ENCODE results near the gene AZU1. TPM values are rescaled to one million over a fixed set of nuclear protein-coding genes. Genes with fewer than 3 reads are reported as not detected.

AZU1 gene
- polyA plus RNA-seq (2013, experiment 1 of 2): 0.25 TPM
- polyA plus RNA-seq (2013, experiment 2 of 2): not detected

GRCh38 chr19:827710-828321 is at the start of gene AZU1:
TSS of gene AZU1 (plus strand) at chr19:827837. CDS start at chr19:827847, 10 bp downstream.
- H3K9ac ChIP-seq (ENCODE audit: low read depth, low read length): no peak within 1 kb of the TSS
- no peaks in the 10 kb centered on the region for H3K9me3 ChIP-seq (ENCODE audit: insufficient read depth, low read depth, low read length)
- H3K27ac ChIP-seq (ENCODE audit: low read depth, low read length): no peak within 1 kb of the TSS
- peaks cover 5% of the 10 kb centered on the region; the same call in 1 of the 2 replicates for H3K4me1 ChIP-seq (ENCODE audit: insufficient read depth, low read length)
- no peak within 1 kb of the TSS for H3K4me3 ChIP-seq (ENCODE audit: low read length)
- H3K36me3 ChIP-seq (ENCODE audit: insufficient read depth, low read length): no peaks in the 10 kb centered on the region
- 87% methylated on average over 33 of the region's 33 CpGs for WGBS
- no peaks in the 10 kb centered on the region for H3K27me3 ChIP-seq (ENCODE audit: insufficient read depth, low read length)

GRCh38 chr19:778910-779653 is 48.6 kb upstream of the AZU1 start:
- H3K27me3 ChIP-seq (ENCODE audit: insufficient read depth, low read length): no peaks in the 10 kb centered on the region
- H3K27ac ChIP-seq (ENCODE audit: low read depth, low read length): no peak overlapping the region
- WGBS: 89% methylated on average over 36 of the region's 36 CpGs
- no peaks in the 10 kb centered on the region for H3K36me3 ChIP-seq (ENCODE audit: insufficient read depth, low read length)
- no peaks in the 10 kb centered on the region for H3K9me3 ChIP-seq (ENCODE audit: insufficient read depth, low read depth, low read length)
- H3K4me3 ChIP-seq (ENCODE audit: low read length): no peak overlapping the region
- no peak overlapping the region for H3K9ac ChIP-seq (ENCODE audit: low read depth, low read length)
- peaks cover 15% of the 10 kb centered on the region for H3K4me1 ChIP-seq (ENCODE audit: insufficient read depth, low read length)

- Histone ChIP-seq H3K27me3 (ENCODE audit: insufficient read depth, low read length) (no peaks in the 10 kb centered on the region), H3K9ac (ENCODE audit: low read depth, low read length) (no peak overlapping the region), H3K4me3 (ENCODE audit: low read length) (no peak overlapping the region), H3K27ac (ENCODE audit: low read depth, low read length) (no peak overlapping the region), H3K9me3 (ENCODE audit: insufficient read depth, low read depth, low read length) (no peaks in the 10 kb centered on the region), H3K36me3 (ENCODE audit: insufficient read depth, low read length) (no peaks in the 10 kb centered on the region), H3K4me1 (ENCODE audit: insufficient read depth, low read length) (peaks cover 15% of the 10 kb centered on the region)
- 91% methylated on average over 15 of the region's 15 CpGs for WGBS
Observed at GRCh38 chr19:780935-781334, 46.7 kb upstream of the AZU1 start.

GRCh38 chr19:781800-782184 is 45.8 kb upstream of the AZU1 start:
- Histone ChIP-seq H3K4me3 (ENCODE audit: low read length) (peak overlapping the region; percentile 37), H3K4me1 (ENCODE audit: insufficient read depth, low read length) (peaks cover 15% of the 10 kb centered on the region), H3K9ac (ENCODE audit: low read depth, low read length) (peak overlapping the region; percentile 72), H3K36me3 (ENCODE audit: insufficient read depth, low read length) (no peaks in the 10 kb centered on the region), H3K27me3 (ENCODE audit: insufficient read depth, low read length) (no peaks in the 10 kb centered on the region), H3K9me3 (ENCODE audit: insufficient read depth, low read depth, low read length) (no peaks in the 10 kb centered on the region), H3K27ac (ENCODE audit: low read depth, low read length) (peak overlapping the region; percentile 95)
- 75% methylated on average over 17 of the region's 19 CpGs for WGBS

GRCh38 chr19:782185-782877 is 45.3 kb upstream of the AZU1 start:
- no peaks in the 10 kb centered on the region for H3K27me3 ChIP-seq (ENCODE audit: insufficient read depth, low read length)
- H3K27ac ChIP-seq (ENCODE audit: low read depth, low read length): peak overlapping the region; percentile 95
- H3K9me3 ChIP-seq (ENCODE audit: insufficient read depth, low read depth, low read length): no peaks in the 10 kb centered on the region
- H3K36me3 ChIP-seq (ENCODE audit: insufficient read depth, low read length): no peaks in the 10 kb centered on the region
- H3K9ac ChIP-seq (ENCODE audit: low read depth, low read length): peak overlapping the region; percentile 72
- H3K4me3 ChIP-seq (ENCODE audit: low read length): peak overlapping the region; percentile 37
- 7% methylated on average over 27 of the region's 29 CpGs for WGBS
- peaks cover 15% of the 10 kb centered on the region for H3K4me1 ChIP-seq (ENCODE audit: insufficient read depth, low read length)

GRCh38 chr19:782878-783668 is 44.6 kb upstream of the AZU1 start:
- no peaks in the 10 kb centered on the region for H3K27me3 ChIP-seq (ENCODE audit: insufficient read depth, low read length)
- H3K4me1 ChIP-seq (ENCODE audit: insufficient read depth, low read length): peaks cover 15% of the 10 kb centered on the region
- 64% methylated on average over 29 of the region's 30 CpGs for WGBS
- peak overlapping the region; percentile 37 for H3K4me3 ChIP-seq (ENCODE audit: low read length)
- no peaks in the 10 kb centered on the region for H3K9me3 ChIP-seq (ENCODE audit: insufficient read depth, low read depth, low read length)
- no peaks in the 10 kb centered on the region for H3K36me3 ChIP-seq (ENCODE audit: insufficient read depth, low read length)
- H3K27ac ChIP-seq (ENCODE audit: low read depth, low read length): peak overlapping the region; percentile 95
- H3K9ac ChIP-seq (ENCODE audit: low read depth, low read length): peak overlapping the region; percentile 67

- no peaks in the 10 kb centered on the region for H3K36me3 ChIP-seq (ENCODE audit: insufficient read depth, low read length)
- H3K27ac ChIP-seq (ENCODE audit: low read depth, low read length): no peak overlapping the region
- no peaks in the 10 kb centered on the region for H3K9me3 ChIP-seq (ENCODE audit: insufficient read depth, low read depth, low read length)
- WGBS: 93% methylated on average over 13 of the region's 13 CpGs
- H3K27me3 ChIP-seq (ENCODE audit: insufficient read depth, low read length): no peaks in the 10 kb centered on the region
- peaks cover 26% of the 10 kb centered on the region for H3K4me1 ChIP-seq (ENCODE audit: insufficient read depth, low read length)
- H3K4me3 ChIP-seq (ENCODE audit: low read length): no peak overlapping the region
- H3K9ac ChIP-seq (ENCODE audit: low read depth, low read length): no peak overlapping the region
Observed at GRCh38 chr19:784541-784940, 43.1 kb upstream of the AZU1 start.

- peaks cover 23% of the 10 kb centered on the region for H3K4me1 ChIP-seq (ENCODE audit: insufficient read depth, low read length)
- H3K9ac ChIP-seq (ENCODE audit: low read depth, low read length): no peak overlapping the region
- H3K27ac ChIP-seq (ENCODE audit: low read depth, low read length): no peak overlapping the region
Observed at GRCh38 chr19:787536-787935, 40.1 kb upstream of the AZU1 start.

GRCh38 chr19:788686-788982 is 39.0 kb upstream of the AZU1 start:
- Histone ChIP-seq H3K4me1 (ENCODE audit: insufficient read depth, low read length) (peaks cover 14% of the 10 kb centered on the region), H3K4me3 (ENCODE audit: low read length) (no peak overlapping the region), H3K36me3 (ENCODE audit: insufficient read depth, low read length) (no peaks in the 10 kb centered on the region), H3K27me3 (ENCODE audit: insufficient read depth, low read length) (no peaks in the 10 kb centered on the region), H3K9ac (ENCODE audit: low read depth, low read length) (peak overlapping the region; percentile 52; the same call in 1 of the 2 replicates), H3K27ac (ENCODE audit: low read depth, low read length) (peak overlapping the region; percentile 82), H3K9me3 (ENCODE audit: insufficient read depth, low read depth, low read length) (no peaks in the 10 kb centered on the region)
- 76% methylated on average over 11 of the region's 11 CpGs for WGBS

More at GRCh38 chr19:787536-787935, 40.1 kb upstream of the AZU1 start:
- Histone ChIP-seq H3K4me3 (ENCODE audit: low read length) (no peak overlapping the region), H3K9me3 (ENCODE audit: insufficient read depth, low read depth, low read length) (no peaks in the 10 kb centered on the region), H3K27me3 (ENCODE audit: insufficient read depth, low read length) (no peaks in the 10 kb centered on the region), H3K36me3 (ENCODE audit: insufficient read depth, low read length) (no peaks in the 10 kb centered on the region)
- WGBS: 90% methylated on average over 16 of the region's 16 CpGs

GRCh38 chr19:788983-789700 is 38.5 kb upstream of the AZU1 start:
- H3K27me3 ChIP-seq (ENCODE audit: insufficient read depth, low read length): no peaks in the 10 kb centered on the region
- H3K9me3 ChIP-seq (ENCODE audit: insufficient read depth, low read depth, low read length): no peaks in the 10 kb centered on the region
- H3K4me3 ChIP-seq (ENCODE audit: low read length): no peak overlapping the region
- peaks cover 14% of the 10 kb centered on the region for H3K4me1 ChIP-seq (ENCODE audit: insufficient read depth, low read length)
- no peaks in the 10 kb centered on the region for H3K36me3 ChIP-seq (ENCODE audit: insufficient read depth, low read length)
- WGBS: 34% methylated on average over 33 of the region's 33 CpGs
- H3K9ac ChIP-seq (ENCODE audit: low read depth, low read length): peak overlapping the region; percentile 52
- H3K27ac ChIP-seq (ENCODE audit: low read depth, low read length): peak overlapping the region; percentile 82
